Endothelial cell of umbilical vein (primary cell): ENCODE data around the gene MAS1L. TPM values are rescaled to one million over a fixed set of nuclear protein-coding genes. Genes with fewer than 3 reads are reported as not detected.

Experiments
- BruUV-seq: library from RNA; stranded (reverse); fragments of 400-500 nt; replicated peaks from 2 replicates; lab custom pipeline; 2021; lab: Mats Ljungman, UMichigan
- CTCF ChIA-PET: fragments of 300-600, 350-600 bp; sonication (Branson Sonifier 250); formaldehyde crosslinking; loops from one replicate; lab custom pipeline; 2021; ENCODE audit warnings: antibody characterized with exemption, inconsistent platforms; lab: Charles Lee
- POLR2A ChIA-PET: fragments of 300-600, 350-600 bp; sonication (Branson Sonifier 250); formaldehyde crosslinking; loops from one replicate; lab custom pipeline; 2021; ENCODE audit warnings: antibody characterized with exemption, inconsistent platforms; lab: Charles Lee
- DNase-seq: peaks from one replicate; pipeline ENCODE4 v3.0.0-alpha.2; 2011; ENCODE audit warnings: low read depth, low spot score
- FAIRE-seq: peaks from 2 replicates; lab custom pipeline; 2011; peaks lifted over from hg19 to GRCh38; lab: Jason Lieb, UNC
- H2AFZ ChIP-seq: 2 replicates; pipeline ENCODE4 v1.6.0; 2012; ENCODE audit warnings: low read depth, low read length, control low read depth, inconsistent platforms
- H3K27ac ChIP-seq: 2 replicates; pipeline ENCODE4 v1.5.1; 2011; ENCODE audit warnings: low read depth, mild to moderate bottlenecking, control low read depth, low read length, moderate library complexity; ENCODE audit not compliant: insufficient read depth
- H3K27me3 ChIP-seq, 2 experiments: 2 replicates each; pipeline versions ENCODE4 v1.6.0 to v1.6.1; 2011; ENCODE audit warnings: low read length in 2 of 2, mixed read lengths in 1 of 2; ENCODE audit not compliant: control insufficient read depth in 2 of 2, insufficient read depth in 2 of 2
- H3K36me3 ChIP-seq, 2 experiments: 2 replicates in 1 of 2; 3 replicates in 1 of 2; pipeline ENCODE4 v1.5.1; 2011; ENCODE audit warnings: low read length in 2 of 2, mild to moderate bottlenecking in 1 of 2, moderate library complexity in 1 of 2; ENCODE audit not compliant: control insufficient read depth in 2 of 2, insufficient read depth in 2 of 2; ENCODE audit errors: extremely low read depth in 1 of 2
- H3K4me1 ChIP-seq: 3 replicates; pipeline ENCODE4 v1.5.1; 2011; ENCODE audit warnings: mild to moderate bottlenecking, low read length; ENCODE audit not compliant: control insufficient read depth, insufficient read depth; ENCODE audit errors: extremely low read depth
- H3K4me2 ChIP-seq: 2 replicates; pipeline ENCODE4 v1.6.1; 2011; ENCODE audit warnings: low read length, control low read depth, mixed read lengths; ENCODE audit not compliant: insufficient read depth
- H3K4me3 ChIP-seq, 3 experiments: fragments of 200-600 bp in 1 of 3; sonication (generic), shearing (Covaris generic) in 1 of 3; replicated peaks in 1 of 3; 2 replicates each; pipeline ENCODE4 v1.5.1; 2011 to 2016; ENCODE audit warnings: control low read depth in 3 of 3, low read length in 3 of 3, mild to moderate bottlenecking in 2 of 3, inconsistent platforms in 1 of 3, low read depth in 1 of 3, moderate library complexity in 1 of 3; ENCODE audit not compliant: insufficient read depth in 1 of 3
- H3K79me2 ChIP-seq: 2 replicates; pipeline ENCODE4 v1.6.0; 2012; ENCODE audit warnings: low read length, inconsistent platforms; ENCODE audit not compliant: control insufficient read depth, insufficient read depth
- H3K9ac ChIP-seq: replicated peaks from 2 replicates; pipeline ENCODE3; 2011; ENCODE audit warnings: low read length, control low read depth; ENCODE audit not compliant: insufficient read depth; ENCODE audit errors: extremely low read depth
- H3K9me1 ChIP-seq: replicated peaks from 3 replicates; pipeline ENCODE4 v1.6.0; 2011; ENCODE audit warnings: mild to moderate bottlenecking, low read length; ENCODE audit not compliant: control insufficient read depth, insufficient read depth; ENCODE audit errors: extremely low read depth
- H3K9me3 ChIP-seq: replicated peaks from 2 replicates; pipeline ENCODE4 v1.5.1; 2012; ENCODE audit warnings: low read length, inconsistent platforms; ENCODE audit not compliant: control insufficient read depth, insufficient read depth
- H4K20me1 ChIP-seq: replicated peaks from 2 replicates; pipeline ENCODE3; 2011; ENCODE audit warnings: mild to moderate bottlenecking, low read length; ENCODE audit not compliant: control insufficient read depth, insufficient read depth; ENCODE audit errors: extremely low read depth
- CTCF ChIP-seq, 2 donors: IDR thresholded peaks; 1 replicate in 1 of 2; 2 replicates in 1 of 2; pipeline ENCODE4 v1.5.1; 2011; ENCODE audit warnings: low read length in 2 of 2, mild to moderate bottlenecking in 2 of 2, moderate library complexity in 2 of 2, control low read depth in 1 of 2, inconsistent platforms in 1 of 2, low read depth in 1 of 2; ENCODE audit not compliant: insufficient read depth in 1 of 2; ENCODE audit errors: extremely low read depth in 1 of 2
- EZH2 ChIP-seq: IDR thresholded peaks from 2 replicates; pipeline ENCODE4 v1.6.1; 2012; ENCODE audit warnings: borderline replicate concordance, low read depth, mild to moderate bottlenecking, moderate library complexity, low read length, inconsistent platforms; ENCODE audit not compliant: severe bottlenecking
- FOS ChIP-seq: IDR thresholded peaks from 2 replicates; pipeline ENCODE4 v1.6.1; 2011; ENCODE audit warnings: mild to moderate bottlenecking, low read length, moderate library complexity, borderline replicate concordance; ENCODE audit not compliant: insufficient read depth
- JUN ChIP-seq: IDR thresholded peaks from 2 replicates; pipeline ENCODE4 v1.6.1; 2011; ENCODE audit warnings: borderline replicate concordance, low read depth; ENCODE audit not compliant: insufficient read length, insufficient read depth
- MYC ChIP-seq: IDR thresholded peaks from one replicate; pipeline ENCODE4 v1.6.1; 2011; ENCODE audit warnings: mild to moderate bottlenecking, low read depth, low read length
- POLR2A ChIP-seq: IDR thresholded peaks from 2 replicates; pipeline ENCODE4 v1.6.1; 2012; ENCODE audit warnings: low read depth, mild to moderate bottlenecking, control low read depth, low read length
- POLR2AphosphoS5 ChIP-seq: IDR thresholded peaks from 2 replicates; pipeline ENCODE4 v1.6.1; 2012; ENCODE audit warnings: low read depth, mild to moderate bottlenecking, control low read depth, low read length, moderate library complexity; ENCODE audit not compliant: insufficient read depth
- dilution Hi-C: fragments of 300-500 bp; cut with MboI; formaldehyde crosslinking; loops from one replicate; pipeline ENCODE4 v1.15.0; 2019; ENCODE audit warnings: low sequenced_read_pairs; ENCODE audit not compliant: extremely low pct_ligation_motif_present
- intact Hi-C: fragments of 100-400 bp; cut with micrococcal nuclease; formaldehyde crosslinking; loops from one replicate; pipeline ENCODE4 v1.10.0; 2022
- polyA plus RNA-seq, 4 experiments: library from polyadenylated mRNA; depleted of rRNA in 3 of 4; stranded (reverse) in 3 of 4; unstranded in 1 of 4; fragments of >200 nt; gene quantifications; 2 replicates each; pipeline versions ENCODE4 v1.2.1 to v1.2.3, GENCODE V29; 2011 to 2012; ENCODE audit warnings: missing spikeins in 1 of 4
- total RNA-seq: library from RNA; stranded (reverse); gene quantifications from 2 replicates; pipeline ENCODE4 v1.2.3, GENCODE V29; 2021
- TF ChIP-seq, protein P1 (sequence below): IDR thresholded peaks from 2 replicates; pipeline ENCODE4 v1.6.1; 2011; ENCODE audit not compliant: insufficient read depth, insufficient read length

The MAS1L gene
- total and polyA plus RNA-seq, 2 donors (not counting 3 experiments of a cell fraction or from before 2014, with no cell fraction given), result not detected

DNA sequence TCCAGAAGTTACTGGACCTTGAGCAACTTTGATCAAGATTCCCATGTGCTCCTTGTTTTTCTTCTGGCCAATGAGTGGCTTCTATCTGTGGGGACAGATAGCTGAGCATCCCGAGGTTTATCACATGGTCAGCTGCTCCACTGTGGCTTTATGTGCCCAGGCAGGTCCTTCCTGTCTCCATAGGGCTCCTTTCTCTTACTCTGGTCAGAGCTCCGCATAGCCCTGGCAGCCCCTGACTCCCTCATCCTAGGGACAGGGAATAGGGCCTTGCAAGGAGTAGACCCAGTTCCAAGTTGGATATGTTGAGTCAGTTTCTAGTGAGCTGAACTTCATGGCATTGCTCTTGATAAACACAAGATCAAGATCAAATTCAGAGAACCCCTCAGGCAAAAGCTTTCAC, 6.4 kb upstream of the MAS1L start:
- no peak overlapping the region for H2AFZ ChIP-seq
- no peaks in the 10 kb centered on the region for H3K36me3 ChIP-seq
- intact Hi-C loops, result no loop called here
- no peaks in the 10 kb centered on the region for H3K79me2 ChIP-seq
- H3K27me3 ChIP-seq, result no peaks in the 10 kb centered on the region
- ChIA-PET POLR2A (no interaction called here), CTCF (no interaction called here)
- no peak overlapping the region for H3K9ac ChIP-seq
- H3K4me1 ChIP-seq, result no peaks in the 10 kb centered on the region
- no peaks in the 10 kb centered on the region for H3K9me1 ChIP-seq
- no peak overlapping the region for H3K4me2 ChIP-seq
- H3K4me3 ChIP-seq, result no peak overlapping the region
- H4K20me1 ChIP-seq, result no peaks in the 10 kb centered on the region
- dilution Hi-C loops, result no loop called here
- no peak overlapping the region for H3K27ac ChIP-seq
- TF ChIP-seq EZH2, result no peak
- TF ChIP-seq, protein P1, sequence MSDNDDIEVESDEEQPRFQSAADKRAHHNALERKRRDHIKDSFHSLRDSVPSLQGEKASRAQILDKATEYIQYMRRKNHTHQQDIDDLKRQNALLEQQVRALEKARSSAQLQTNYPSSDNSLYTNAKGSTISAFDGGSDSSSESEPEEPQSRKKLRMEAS, result no peak
- TF ChIP-seq POLR2AphosphoS5, result no peak
- no peak for TF ChIP-seq MYC
- TF ChIP-seq CTCF (IDR thresholded peaks at IDR 0.05; ENCODE audit: extremely low read depth in 1 of 2, insufficient read depth in 1 of 2, low read depth in 1 of 2, low read length in 2 of 2), result no peak
- TF ChIP-seq FOS, result no peak
- TF ChIP-seq POLR2A, result no peak
- BruUV-seq, result no TSS peak
- DNase-seq (no peak), FAIRE-seq (no peak)
- no peaks in the 10 kb centered on the region for H3K9me3 ChIP-seq

GRCh38 chr6:29493261-29493660, 5.5 kb upstream of the MAS1L start:
- Histone ChIP-seq H3K4me1 (no peaks in the 10 kb centered on the region), H3K9me3 (no peaks in the 10 kb centered on the region), H3K79me2 (no peaks in the 10 kb centered on the region), H3K4me3 (no peak overlapping the region), H3K9me1 (no peaks in the 10 kb centered on the region), H3K27me3 (no peaks in the 10 kb centered on the region), H4K20me1 (no peaks in the 10 kb centered on the region), H3K9ac (no peak overlapping the region), H3K27ac (no peak overlapping the region), H2AFZ (no peak overlapping the region), H3K36me3 (no peaks in the 10 kb centered on the region), H3K4me2 (no peak overlapping the region)
- BruUV-seq, result no TSS peak
- FAIRE-seq (no peak), DNase-seq (no peak)
- ChIA-PET POLR2A (no interaction called here), CTCF (no interaction called here)
- no peak for TF ChIP-seq JUN
- no peak for TF ChIP-seq CTCF (IDR thresholded peaks at IDR 0.05; ENCODE audit: extremely low read depth in 1 of 2, insufficient read depth in 1 of 2, low read depth in 1 of 2, low read length in 2 of 2)
- dilution Hi-C loops (no loop called here), intact Hi-C loops (no loop called here)
